CD4-positive, alpha-beta T cell (primary cell): ENCODE measurements around the gene LRRC55. TPM values are rescaled to one million over a fixed set of nuclear protein-coding genes. Genes with fewer than 3 reads are reported as not detected.

Source experiments
- ATAC-seq: fragments of 200-7000 bp; cut with Tn5 transposase; one replicate; pipeline ENCODE4 v1.10.0; 2022; ENCODE audit warnings: mild to moderate bottlenecking; ENCODE audit not compliant: poor library complexity
- CTCF ChIA-PET: fragments of 350-600 bp; sonication (Branson Sonifier 250); formaldehyde crosslinking; loops from one replicate; lab custom pipeline; 2021; ENCODE audit warnings: antibody characterized with exemption, inconsistent platforms; lab: Charles Lee
- POLR2A ChIA-PET: fragments of 350-600 bp; sonication (Branson Sonifier 250); formaldehyde crosslinking; loops from one replicate; lab custom pipeline; 2021; ENCODE audit warnings: antibody characterized with exemption, inconsistent platforms; lab: Charles Lee
- DNase-seq, 14 experiments: peaks; one replicate each; pipeline ENCODE4 v3.0.0-alpha.2; 2013 to 2020; ENCODE audit warnings: mixed read lengths in 2 of 14
- H3K27ac ChIP-seq, 2 donors: one replicate each; pipeline versions ENCODE4 v1.5.1 to v1.7.0; 2013; ENCODE audit warnings: low read length in 2 of 2, low read depth in 1 of 2, mild to moderate bottlenecking in 1 of 2
- H3K27me3 ChIP-seq, 2 experiments: 1 replicate in 1 of 2; 2 replicates in 1 of 2; pipeline versions ENCODE4 v1.6.1 to v1.7.0; 2013; ENCODE audit warnings: low read length in 2 of 2, control low read depth in 1 of 2, mild to moderate bottlenecking in 1 of 2, moderate library complexity in 1 of 2; ENCODE audit not compliant: insufficient read depth in 2 of 2, control insufficient read depth in 1 of 2
- H3K36me3 ChIP-seq: one replicate; pipeline ENCODE4 v1.6.1; 2013; ENCODE audit warnings: low read length, control low read depth; ENCODE audit not compliant: insufficient read depth
- H3K4me1 ChIP-seq: one replicate; pipeline ENCODE4 v1.6.1; 2013; ENCODE audit warnings: low read length, control low read depth; ENCODE audit not compliant: insufficient read depth
- H3K4me3 ChIP-seq: one replicate; pipeline ENCODE4 v1.5.1; 2013; ENCODE audit warnings: mild to moderate bottlenecking, low read length, moderate library complexity
- H3K9me3 ChIP-seq, 2 experiments: 1 replicate in 1 of 2; 2 replicates in 1 of 2; pipeline versions ENCODE4 v1.6.1 to v1.7.0; 2013; ENCODE audit warnings: low read length in 2 of 2, mild to moderate bottlenecking in 2 of 2, control low read depth in 1 of 2, moderate library complexity in 1 of 2; ENCODE audit not compliant: control insufficient read depth in 1 of 2, insufficient read depth in 1 of 2
- H3K27ac Mint-ChIP-seq: one replicate; pipeline ENCODE4 v1.8.0; 2020; ENCODE audit warnings: mixed read lengths
- H3K27me3 Mint-ChIP-seq: one replicate; pipeline ENCODE4 v1.8.0; 2021; ENCODE audit warnings: mixed read lengths
- H3K36me3 Mint-ChIP-seq: one replicate; pipeline ENCODE4 v1.8.0; 2021; ENCODE audit warnings: low read depth, mixed read lengths
- H3K4me1 Mint-ChIP-seq: one replicate; pipeline ENCODE4 v1.8.0; 2021; ENCODE audit warnings: low read depth, mixed read lengths
- H3K4me3 Mint-ChIP-seq: one replicate; pipeline ENCODE4 v1.8.0; 2020; ENCODE audit warnings: mild to moderate bottlenecking, mixed read lengths
- H3K9me3 Mint-ChIP-seq: one replicate; pipeline ENCODE4 v1.8.0; 2020; ENCODE audit warnings: mixed read lengths
- CTCF ChIP-seq: fragments of 200-600 bp; IDR thresholded peaks from one replicate; pipeline ENCODE4 v1.8.0; 2022; ENCODE audit warnings: antibody characterized with exemption, mild to moderate bottlenecking
- intact Hi-C, 2 experiments: fragments of 100-400 bp; cut with DNase I in 1 of 2; cut with micrococcal nuclease in 1 of 2; formaldehyde crosslinking; loops; one replicate each; pipeline versions ENCODE4 v1.15.1 to v1.9.0; 2023 to 2025; cut with DNase I, micrococcal nuclease
- total RNA-seq, 174 experiments: library from RNA in 2 of 174; stranded (reverse) in 2 of 174; gene quantifications; one replicate each; pipeline ENCODE4 v1.2.3 and lab custom pipeline; 2021 to 2026

The LRRC55 gene
- total RNA-seq, 2 experiments from 2014 or later, result not detected

GRCh38 chr11:57161351-57161750, 20.4 kb upstream of the LRRC55 start:
- Mint-ChIP-seq H3K27ac (no peak overlapping the region), H3K4me3 (no peak overlapping the region), H3K27me3 (peaks cover 43% of the 10 kb centered on the region), H3K36me3 (no peaks in the 10 kb centered on the region), H3K4me1 (no peaks in the 10 kb centered on the region), H3K9me3 (no peaks in the 10 kb centered on the region)
- peaks cover 0 to 7% of the 10 kb centered on the region in 2 experiments for H3K27me3 ChIP-seq
- no peak overlapping the region for H3K27ac ChIP-seq
- ChIA-PET CTCF (no interaction called here), POLR2A (no interaction called here)
- no peaks in the 10 kb centered on the region for H3K4me1 ChIP-seq
- H3K4me3 ChIP-seq, result no peak overlapping the region
- TF ChIP-seq CTCF, result no peak
- ATAC-seq, result no peak
- no peaks in the 10 kb centered on the region for H3K9me3 ChIP-seq
- no peaks in the 10 kb centered on the region for H3K36me3 ChIP-seq
- no peak for DNase-seq
- intact Hi-C loops, result no loop called here

GRCh38 chr11:57162179-57162898, 19.4 kb upstream of the LRRC55 start:
- ChIA-PET CTCF (no interaction called here), POLR2A (interaction anchor here (0.6 kb wide), 1 partner anchor 163 kb away, joined by 3 read pairs; no protein-coding TSS in a partner anchor)
- intact Hi-C loops, result no loop called here
- DNase-seq (no peak), ATAC-seq (no peak)
- no peaks in the 10 kb centered on the region for H3K9me3 ChIP-seq
- peaks cover 0 to 5% of the 10 kb centered on the region in 2 experiments for H3K27me3 ChIP-seq
- no peak overlapping the region for H3K27ac ChIP-seq
- TF ChIP-seq CTCF, result no peak
- Mint-ChIP-seq H3K4me1 (no peaks in the 10 kb centered on the region), H3K9me3 (no peaks in the 10 kb centered on the region), H3K4me3 (no peak overlapping the region), H3K27ac (no peak overlapping the region), H3K27me3 (peaks cover 39% of the 10 kb centered on the region), H3K36me3 (no peaks in the 10 kb centered on the region)
- no peaks in the 10 kb centered on the region for H3K36me3 ChIP-seq
- no peaks in the 10 kb centered on the region for H3K4me1 ChIP-seq
- H3K4me3 ChIP-seq, result no peak overlapping the region

GRCh38 chr11:57163160-57163868, 18.4 kb upstream of the LRRC55 start:
- Mint-ChIP-seq H3K4me3 (no peak overlapping the region), H3K27me3 (peaks cover 37% of the 10 kb centered on the region), H3K9me3 (no peaks in the 10 kb centered on the region), H3K36me3 (no peaks in the 10 kb centered on the region), H3K27ac (no peak overlapping the region), H3K4me1 (no peaks in the 10 kb centered on the region)
- Histone ChIP-seq H3K9me3 (no peaks in the 10 kb centered on the region), H3K4me1 (no peaks in the 10 kb centered on the region), H3K4me3 (no peak overlapping the region), H3K27ac (no peak overlapping the region), H3K27me3 (peaks cover 0 to 4% of the 10 kb centered on the region in 2 experiments), H3K36me3 (no peaks in the 10 kb centered on the region)
- no peak for ATAC-seq
- intact Hi-C loops, result no loop called here
- ChIA-PET POLR2A (no interaction called here), CTCF (no interaction called here)
- no peak for DNase-seq
- no peak for TF ChIP-seq CTCF
